Heart left ventricle (tissue), 16 donors: ENCODE data around the gene IGLL1. TPM values are rescaled to one million over a fixed set of nuclear protein-coding genes. Genes with fewer than 3 reads are reported as not detected.
A peak's percentile ranks its signal among the peaks of the same experiment; 100 is the strongest.

Source experiments
- ATAC-seq, 4 donors: fragments of 200-7000 bp; cut with Tn5 transposase; one replicate each; pipeline ENCODE4 v1.9.1; 2020 to 2022; ENCODE audit warnings: moderate library complexity in 4 of 4, mild to moderate bottlenecking in 3 of 4, moderate number of reproducible peaks in 1 of 4
- DNase-seq, 5 donors: peaks; one replicate each; pipeline ENCODE4 v3.0.0-alpha.2; 2020
- H3K27ac ChIP-seq, 12 donors: fragments of 200-600 bp; sonication (generic) in 4 of 12; one replicate each; pipeline versions ENCODE4 v1.5.0 to v1.8.0; 2016 to 2022; ENCODE audit warnings: mild to moderate bottlenecking in 2 of 12
- H3K27me3 ChIP-seq, 9 donors: fragments of 200-600 bp; sonication (generic) in 2 of 9; one replicate each; pipeline versions ENCODE4 v1.5.1 to v1.8.0; 2016 to 2022; ENCODE audit warnings: mild to moderate bottlenecking in 3 of 9
- H3K36me3 ChIP-seq, 9 donors: fragments of 200-600 bp; sonication (generic) in 2 of 9; one replicate each; pipeline versions ENCODE4 v1.5.0 to v1.8.0; 2018 to 2022; ENCODE audit warnings: mild to moderate bottlenecking in 2 of 9
- H3K4me1 ChIP-seq, 12 donors: fragments of 200-600 bp; sonication (generic) in 4 of 12; one replicate each; pipeline versions ENCODE4 v1.5.0 to v1.8.0; 2016 to 2022; ENCODE audit warnings: mild to moderate bottlenecking in 3 of 12
- H3K4me3 ChIP-seq, 12 donors: fragments of 200-600 bp; sonication (generic) in 4 of 12; one replicate each; pipeline versions ENCODE4 v1.5.0 to v1.8.0; 2017 to 2022; ENCODE audit warnings: mild to moderate bottlenecking in 9 of 12, moderate library complexity in 4 of 12
- H3K9me3 ChIP-seq, 12 donors: fragments of 200-600 bp; sonication (generic) in 4 of 12; one replicate each; pipeline versions ENCODE4 v1.5.0 to v1.8.0; 2016 to 2022; ENCODE audit warnings: mild to moderate bottlenecking in 1 of 12
- POLR2A ChIP-seq, 2 donors: fragments of 450-650 bp; IDR thresholded peaks; one replicate each; pipeline ENCODE4 v1.6.1; 2017; ENCODE audit warnings: antibody characterized with exemption in 2 of 2, mild to moderate bottlenecking in 2 of 2, moderate library complexity in 2 of 2
- WGBS, 4 donors: extraction: QIAGEN DNeasy Blood & Tissue Kit in 2 of 4; methylation state at CpG; one replicate each; pipeline versions ENCODE4 v1.1.5 to v1.1.7; 2013 to 2018; 5-methylcytosine and 5-hydroxymethylcytosine counted together
- intact Hi-C, 10 donors: fragments of 100-400 bp; cut with DNase I; formaldehyde crosslinking; loops; one replicate each; pipeline versions ENCODE4 v1.11.1 to v1.14.2; 2022
- polyA plus RNA-seq, 2 donors: library from polyadenylated mRNA; stranded (reverse); fragments of 200-250 nt; gene quantifications; one replicate each; pipeline ENCODE4 v1.2.3, GENCODE V29; 2013
- total RNA-seq, 9 donors: library from RNA; depleted of rRNA in 2 of 9; stranded (reverse); fragments of >200 nt in 2 of 9; fragmentation: NEBNext Ultra II Directional in 3 of 9; extraction: Animal tissue kit (Norgen Biotek cat#: 25700) in 3 of 9; gene quantifications; one replicate each; pipeline versions ENCODE4 v1.1.0 to v1.2.4, GENCODE V29; 2016 to 2023
- TF ChIP-seq, protein P1 (sequence below), 12 donors: fragments of 200-600 bp; sonication (generic) in 4 of 12; IDR thresholded peaks; one replicate each; pipeline versions ENCODE4 v1.5.0 to v1.8.0; 2018 to 2022; ENCODE audit warnings: antibody characterized with exemption in 12 of 12, mild to moderate bottlenecking in 5 of 12
- donor health status: ischemic (EF 13 %, LVEDD 7.1; RV severe dilation, severe dysfunction).
- donor health status: healthy with polysubstance abuse.
- donor health status: DM: no; HTN: yes; CAD: no.
- donor health status: DM: no; HTN: no; CAD: no.
- donor health status: ischemic (EF 25% LVEDD 6.9; RV normal size, moderate dysfunction).
- donor health status: ischemic (EF 25% LVEDD 5.7; RV mildly dilated, moderate dysfunction).
- donor health status: healthy.
- donor health status: DM: yes; HTN: yes; CAD: no.
- donor health status: ischemic (EF 35%, LVEDD 5.7; RV mildly dilated, moderate dysfunction).
- donor health status: nonischemic (EF 11% LVEDD 7.7; RV severe dilation, severe dysfunction).
- donor health status: DM: yes; HTN: yes; CAD: no.
- donor health status: PGD.
- donor health status: ischemic (EF 29% LVEDD 5.4; RV normal size, mild dysfunction).
- donor health status: nonischemic (EF 23%, LVEDD 6.1; RV moderate dilation, normal function).

Gene IGLL1
- total and polyA plus RNA-seq, 11 donors: not detected

DNA sequence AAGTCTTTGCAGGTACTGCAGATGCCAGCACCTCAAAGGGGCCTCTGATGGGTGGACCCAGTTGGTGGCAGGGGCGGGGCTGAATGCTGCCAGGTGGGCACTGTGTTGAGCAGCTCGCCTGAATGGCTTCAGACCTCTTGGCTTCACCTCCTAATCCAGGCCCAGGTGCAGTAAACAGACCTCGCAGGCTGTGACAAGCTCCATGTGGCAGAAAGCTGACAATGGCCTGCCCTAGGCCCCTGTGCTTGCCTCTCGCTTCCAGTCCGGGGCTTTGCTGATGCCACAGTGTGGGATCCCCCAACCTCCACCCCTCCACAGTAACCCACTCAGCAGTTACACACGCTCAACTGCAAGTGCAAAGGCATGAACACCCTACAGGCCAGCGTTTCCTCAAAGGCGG, 9.4 kb downstream of the IGLL1 start:
- no peak overlapping the region for H3K27ac ChIP-seq
- peaks cover 4 to 16% (median 11%) of the 10 kb centered on the region in 9 donors for H3K27me3 ChIP-seq
- H3K4me1 ChIP-seq: peaks cover 0 to 11% (median 6%) of the 10 kb centered on the region in 12 donors
- DNase-seq (no peak), ATAC-seq (no peak)
- 82 to 89% (median 88%) methylated on average over 8 of the region's 8 CpGs for WGBS, 4 donors
- intact Hi-C loops: loop anchor here in 1 of 10 donors (5.0 kb wide), 1 partner anchor 1747 kb away; no protein-coding TSS in a partner anchor
- TF ChIP-seq POLR2A (IDR thresholded peaks at IDR 0.05): no peak
- TF ChIP-seq, protein P1, sequence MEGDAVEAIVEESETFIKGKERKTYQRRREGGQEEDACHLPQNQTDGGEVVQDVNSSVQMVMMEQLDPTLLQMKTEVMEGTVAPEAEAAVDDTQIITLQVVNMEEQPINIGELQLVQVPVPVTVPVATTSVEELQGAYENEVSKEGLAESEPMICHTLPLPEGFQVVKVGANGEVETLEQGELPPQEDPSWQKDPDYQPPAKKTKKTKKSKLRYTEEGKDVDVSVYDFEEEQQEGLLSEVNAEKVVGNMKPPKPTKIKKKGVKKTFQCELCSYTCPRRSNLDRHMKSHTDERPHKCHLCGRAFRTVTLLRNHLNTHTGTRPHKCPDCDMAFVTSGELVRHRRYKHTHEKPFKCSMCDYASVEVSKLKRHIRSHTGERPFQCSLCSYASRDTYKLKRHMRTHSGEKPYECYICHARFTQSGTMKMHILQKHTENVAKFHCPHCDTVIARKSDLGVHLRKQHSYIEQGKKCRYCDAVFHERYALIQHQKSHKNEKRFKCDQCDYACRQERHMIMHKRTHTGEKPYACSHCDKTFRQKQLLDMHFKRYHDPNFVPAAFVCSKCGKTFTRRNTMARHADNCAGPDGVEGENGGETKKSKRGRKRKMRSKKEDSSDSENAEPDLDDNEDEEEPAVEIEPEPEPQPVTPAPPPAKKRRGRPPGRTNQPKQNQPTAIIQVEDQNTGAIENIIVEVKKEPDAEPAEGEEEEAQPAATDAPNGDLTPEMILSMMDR (IDR thresholded peaks at IDR 0.05): no peak
- H3K9me3 ChIP-seq: no peaks in the 10 kb centered on the region
- H3K36me3 ChIP-seq: no peaks in the 10 kb centered on the region
- H3K4me3 ChIP-seq: no peak overlapping the region

DNA sequence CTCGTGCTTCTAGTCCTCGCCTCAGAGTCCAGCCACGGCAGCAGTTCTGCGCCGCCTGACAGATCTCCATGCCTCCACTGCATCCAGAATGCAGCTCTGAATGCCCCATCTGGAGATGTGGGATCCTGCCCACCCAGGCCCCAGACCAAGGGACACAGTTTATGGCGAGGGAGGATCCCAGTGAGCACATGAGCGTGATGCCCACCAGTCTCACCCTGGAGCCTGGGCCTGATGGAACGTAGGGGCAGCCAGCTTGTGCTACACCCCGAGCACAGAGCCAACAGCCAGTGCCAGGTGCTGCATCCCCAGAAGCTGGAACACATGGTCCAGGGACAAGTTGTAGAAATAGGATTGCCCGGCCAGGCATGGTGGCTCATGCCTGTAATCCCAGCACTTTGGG, 10.4 kb downstream of the IGLL1 start:
- Histone ChIP-seq H3K27ac (no peak overlapping the region), H3K36me3 (no peaks in the 10 kb centered on the region), H3K4me1 (peaks cover 0 to 17% (median 8%) of the 10 kb centered on the region in 12 donors), H3K4me3 (no peak overlapping the region), H3K27me3 (peaks cover 4 to 25% (median 15%) of the 10 kb centered on the region in 9 donors), H3K9me3 (no peaks in the 10 kb centered on the region)
- intact Hi-C loops: loop anchor here in 1 of 10 donors (5.0 kb wide), 1 partner anchor 1748 kb away; no protein-coding TSS in a partner anchor
- DNase-seq (no peak), ATAC-seq (no peak)
- WGBS, 4 donors: 94 to 99% (median 97%) methylated on average over 10 of the region's 10 CpGs
- TF ChIP-seq, protein P1 (IDR thresholded peaks at IDR 0.05): no peak
- TF ChIP-seq POLR2A (IDR thresholded peaks at IDR 0.05): no peak

DNA sequence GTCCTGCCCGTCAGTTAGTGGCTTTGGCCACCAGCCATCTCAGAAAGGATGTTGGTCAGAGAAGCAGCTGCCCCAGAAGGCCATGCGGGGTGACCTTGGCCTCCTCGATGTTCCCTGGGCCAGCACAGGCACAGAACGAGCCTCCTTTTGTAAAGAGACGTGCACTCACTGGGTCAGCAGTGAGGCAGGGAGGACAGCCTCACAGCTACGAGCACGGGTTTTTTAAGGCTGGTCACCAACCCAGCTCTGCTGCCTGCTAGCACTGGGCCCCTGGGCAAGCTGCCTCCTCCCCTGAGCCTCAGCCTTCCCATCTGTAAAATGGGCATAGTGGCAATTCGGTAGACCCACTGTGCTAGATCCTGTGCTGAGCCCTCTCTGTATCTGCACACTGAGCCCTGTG, 10.8 kb downstream of the IGLL1 start:
- ATAC-seq: no peak
- intact Hi-C loops: no loop called here
- H3K4me3 ChIP-seq: no peak overlapping the region
- H3K9me3 ChIP-seq: no peaks in the 10 kb centered on the region
- no peak overlapping the region for H3K27ac ChIP-seq
- WGBS, 4 donors: 73 to 79% (median 77%) methylated on average over 8 of the region's 8 CpGs
- no peaks in the 10 kb centered on the region for H3K36me3 ChIP-seq
- TF ChIP-seq, protein P1 (IDR thresholded peaks at IDR 0.05): no peak
- TF ChIP-seq POLR2A (IDR thresholded peaks at IDR 0.05): no peak
- H3K4me1 ChIP-seq: peaks cover 0 to 17% (median 8%) of the 10 kb centered on the region in 12 donors
- no peak for DNase-seq
- peaks cover 8 to 27% (median 17%) of the 10 kb centered on the region in 9 donors for H3K27me3 ChIP-seq

DNA sequence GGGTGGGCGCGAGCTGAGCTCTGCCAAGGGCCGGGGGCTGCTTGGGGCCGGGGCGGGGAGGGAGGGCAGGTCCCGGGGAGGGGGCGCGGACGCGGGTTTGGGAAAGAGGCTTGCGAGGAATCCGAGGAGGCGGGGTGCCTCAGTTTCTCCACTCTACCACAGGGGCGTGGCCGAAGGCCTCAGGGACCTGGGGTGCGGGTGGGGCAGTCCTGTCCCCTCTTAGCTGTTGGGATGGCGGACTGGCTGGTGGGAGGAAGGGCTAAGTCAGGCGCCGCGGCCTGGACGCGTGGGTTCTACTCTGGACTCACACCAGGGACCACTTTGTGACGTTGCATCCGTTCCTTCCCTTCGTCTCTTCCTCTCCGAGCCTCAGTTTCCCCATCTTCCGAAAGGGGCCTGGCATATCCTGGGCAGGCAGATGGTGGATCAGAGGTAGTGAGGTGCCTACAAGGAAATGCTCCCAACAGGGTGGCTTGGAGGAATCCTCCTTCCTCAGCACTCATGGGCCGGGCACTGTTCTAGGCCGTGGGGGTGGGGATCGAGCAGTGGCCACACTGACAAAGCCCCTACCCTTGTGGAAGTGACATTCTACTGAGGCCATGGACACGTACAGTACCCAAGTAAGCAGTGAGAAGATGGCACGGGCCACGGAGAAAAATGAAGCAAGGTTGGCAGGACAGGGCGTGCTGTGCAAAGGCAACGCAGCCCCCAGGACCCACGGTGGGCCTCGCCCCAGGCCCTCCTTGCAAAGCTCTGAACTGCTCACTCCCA, 13.2 kb downstream of the IGLL1 start:
- DNase-seq: no peak
- no peak for TF ChIP-seq POLR2A (IDR thresholded peaks at IDR 0.05)
- TF ChIP-seq, protein P1 (IDR thresholded peaks at IDR 0.05): no peak
- no peaks in the 10 kb centered on the region for H3K9me3 ChIP-seq
- intact Hi-C loops: no loop called here
- peak overlapping the region in 10 of 12 donors; percentile 18 to 54 (median 46) for H3K4me3 ChIP-seq
- WGBS, 4 donors: 63 to 86% (median 73%) methylated on average over 16 to 37 of the region's 37 CpGs
- H3K36me3 ChIP-seq: no peaks in the 10 kb centered on the region
- peaks cover 0 to 17% (median 8%) of the 10 kb centered on the region in 12 donors for H3K4me1 ChIP-seq
- ATAC-seq: no peak
- peaks cover 10 to 43% (median 19%) of the 10 kb centered on the region in 9 donors for H3K27me3 ChIP-seq
- no peak overlapping the region for H3K27ac ChIP-seq
